Transverse colon (tissue), 4 donors: ENCODE measurements around the gene OR5M10. TPM values are rescaled to one million over a fixed set of nuclear protein-coding genes. Genes with fewer than 3 reads are reported as not detected.
"Not testable (repeated sequence)": the region's sequence is repeated elsewhere in the genome, so short reads cannot be mapped to it uniquely, and the experiment has no call there.

Experiments
- DNase-seq: peaks from one replicate; pipeline ENCODE4 v3.0.0-alpha.2; 2019
- H3K27ac ChIP-seq, 4 donors: fragments of 200-600 bp; sonication (generic); 2 replicates each; pipeline ENCODE4 v1.5.1; 2016 to 2018; ENCODE audit warnings: inconsistent platforms in 4 of 4
- H3K27me3 ChIP-seq: fragments of 200-600 bp; sonication (generic); 2 replicates; pipeline ENCODE4 v1.5.1; 2017; ENCODE audit warnings: inconsistent platforms
- H3K36me3 ChIP-seq, 4 donors: fragments of 200-600 bp; sonication (generic); 2 replicates each; pipeline ENCODE4 v1.5.1; 2017 to 2019; ENCODE audit warnings: inconsistent platforms in 4 of 4
- H3K4me1 ChIP-seq, 4 donors: fragments of 200-600 bp; sonication (generic); 2 replicates each; pipeline ENCODE4 v1.5.1; 2017 to 2020; ENCODE audit warnings: inconsistent platforms in 4 of 4
- H3K4me3 ChIP-seq, 4 donors: fragments of 200-600 bp; sonication (generic); 1 replicate in 1 of 4; 2 replicates in 3 of 4; pipeline versions ENCODE4 v1.5.1 to v1.6.1; 2017 to 2019; ENCODE audit warnings: inconsistent platforms in 4 of 4
- H3K9me3 ChIP-seq, 2 donors: fragments of 200-600 bp; sonication (generic); 2 replicates each; pipeline ENCODE4 v1.5.1; 2017 to 2019; ENCODE audit warnings: inconsistent platforms in 2 of 2
- EP300 ChIP-seq: sonication (generic); formaldehyde crosslinking; IDR thresholded peaks from one replicate; pipeline ENCODE4 v1.6.1; 2017; ENCODE audit warnings: antibody characterized with exemption, low read depth
- POLR2A ChIP-seq: fragments of 450-650 bp; IDR thresholded peaks from one replicate; pipeline ENCODE4 v1.6.1; 2016; ENCODE audit warnings: antibody characterized with exemption, mild to moderate bottlenecking, moderate library complexity
- POLR2AphosphoS5 ChIP-seq, 3 donors: sonication (generic); formaldehyde crosslinking; IDR thresholded peaks; one replicate each; pipeline ENCODE4 v1.6.1; 2016; ENCODE audit warnings: antibody characterized with exemption in 3 of 3
- WGBS, 2 donors: methylation state at CpG; one replicate each; pipeline ENCODE4 v1.1.5; 2018; ENCODE audit warnings: low coverage in 1 of 2; 5-methylcytosine and 5-hydroxymethylcytosine counted together
- in situ Hi-C, 4 donors: fragments of 200-750 bp; cut with MboI; loops; one replicate each; pipeline versions ENCODE4 v1.15.0 to v1.15.1; 2017; ENCODE audit warnings: low sequenced_read_pairs in 3 of 4, low pct_ligation_motif_present in 1 of 4, low pct_unique_long_range_greater_than_20kb in 1 of 4
- intact Hi-C: fragments of 100-400 bp; cut with DNase I; formaldehyde crosslinking; loops from one replicate; pipeline ENCODE4 v1.15.1; 2023; ENCODE audit warnings: low total_unique reads
- total RNA-seq, 4 donors: library from RNA; depleted of rRNA; stranded (reverse); fragments of >200 nt; gene quantifications; one replicate each; pipeline ENCODE4 v1.1.0, GENCODE V29; 2016
- TF ChIP-seq, protein P1 (sequence below), 5 experiments: fragments of 200-600 bp in 3 of 5; fragments of 450-650 bp in 2 of 5; sonication (generic) in 3 of 5; IDR thresholded peaks; 1 replicate in 2 of 5; 2 replicates in 3 of 5; pipeline ENCODE4 v1.5.1; 2016 to 2017; ENCODE audit warnings: antibody characterized with exemption in 5 of 5, inconsistent platforms in 3 of 5, mild to moderate bottlenecking in 2 of 5, moderate library complexity in 1 of 5

The OR5M10 gene
- total RNA-seq, 4 donors from 2014 or later = not detected

DNA sequence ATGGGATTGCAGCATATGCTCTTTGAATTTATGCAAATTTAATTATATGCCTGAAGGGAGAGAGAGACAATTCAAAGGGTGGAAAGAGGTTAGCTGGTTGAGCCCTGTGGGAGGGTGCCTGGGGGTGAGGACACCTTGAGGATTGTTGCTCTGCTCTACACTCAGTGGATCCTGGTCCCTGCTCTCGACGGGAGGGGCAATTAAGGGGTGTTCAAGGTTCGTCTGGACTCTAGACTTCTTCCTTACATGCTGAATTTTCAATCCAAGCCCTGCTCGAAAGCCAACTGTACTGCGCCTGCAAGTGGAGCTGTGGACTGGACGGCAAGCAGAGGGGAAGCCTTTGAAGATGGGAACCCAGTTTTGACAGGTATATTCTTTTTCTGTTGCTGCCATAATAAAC is 18.9 kb downstream of the OR5M10 start:
- H3K27ac ChIP-seq = no peak overlapping the region
- H3K4me1 ChIP-seq = no peaks in the 10 kb centered on the region
- 40 to 92% methylated on average over 4 to 6 of the region's 6 CpGs for WGBS, 2 donors
- H3K4me3 ChIP-seq = no peak overlapping the region
- H3K9me3 ChIP-seq = no peaks in the 10 kb centered on the region
- no peaks in the 10 kb centered on the region for H3K27me3 ChIP-seq
- TF ChIP-seq POLR2AphosphoS5 (IDR thresholded peaks at IDR 0.05) (no peak), EP300 (no peak), POLR2A (no peak)
- TF ChIP-seq, protein P1, sequence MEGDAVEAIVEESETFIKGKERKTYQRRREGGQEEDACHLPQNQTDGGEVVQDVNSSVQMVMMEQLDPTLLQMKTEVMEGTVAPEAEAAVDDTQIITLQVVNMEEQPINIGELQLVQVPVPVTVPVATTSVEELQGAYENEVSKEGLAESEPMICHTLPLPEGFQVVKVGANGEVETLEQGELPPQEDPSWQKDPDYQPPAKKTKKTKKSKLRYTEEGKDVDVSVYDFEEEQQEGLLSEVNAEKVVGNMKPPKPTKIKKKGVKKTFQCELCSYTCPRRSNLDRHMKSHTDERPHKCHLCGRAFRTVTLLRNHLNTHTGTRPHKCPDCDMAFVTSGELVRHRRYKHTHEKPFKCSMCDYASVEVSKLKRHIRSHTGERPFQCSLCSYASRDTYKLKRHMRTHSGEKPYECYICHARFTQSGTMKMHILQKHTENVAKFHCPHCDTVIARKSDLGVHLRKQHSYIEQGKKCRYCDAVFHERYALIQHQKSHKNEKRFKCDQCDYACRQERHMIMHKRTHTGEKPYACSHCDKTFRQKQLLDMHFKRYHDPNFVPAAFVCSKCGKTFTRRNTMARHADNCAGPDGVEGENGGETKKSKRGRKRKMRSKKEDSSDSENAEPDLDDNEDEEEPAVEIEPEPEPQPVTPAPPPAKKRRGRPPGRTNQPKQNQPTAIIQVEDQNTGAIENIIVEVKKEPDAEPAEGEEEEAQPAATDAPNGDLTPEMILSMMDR (IDR thresholded peaks at IDR 0.05) = no peak
- DNase-seq = peak; percentile 33
- H3K36me3 ChIP-seq = no peaks in the 10 kb centered on the region
- in situ Hi-C loops = no loop called here
- intact Hi-C loops = no loop called here

- WGBS, 2 donors = 89 to 97% methylated on average over 3 to 13 of the region's 13 CpGs
- H3K9me3 ChIP-seq, H3K36me3 ChIP-seq, intact Hi-C loops, H3K27me3 ChIP-seq, H3K27ac ChIP-seq, H3K4me3 ChIP-seq, H3K4me1 ChIP-seq, in situ Hi-C loops, DNase-seq: not testable (repeated sequence)
Observed at GRCh38 chr11:56554691-56555090, 22.8 kb downstream of the OR5M10 start.

DNA sequence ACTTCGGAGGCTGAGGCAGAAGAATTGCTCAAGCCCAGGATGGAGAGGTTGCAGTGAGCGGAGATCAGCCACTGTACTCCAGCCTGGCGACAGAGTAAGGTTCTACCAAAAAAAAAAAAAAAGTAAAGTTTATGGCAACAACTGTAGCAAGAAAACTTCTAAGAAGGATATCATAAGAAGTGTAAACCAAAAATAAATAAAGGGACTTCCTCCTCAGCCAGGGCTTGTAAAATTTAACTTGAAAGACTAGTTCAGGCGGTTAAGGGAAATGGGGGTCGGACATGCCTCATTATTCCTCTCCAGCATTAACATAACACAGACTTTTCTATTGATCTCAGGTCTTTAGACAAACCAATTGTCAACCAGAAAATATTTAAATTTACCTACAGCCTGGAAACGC is 32.0 kb downstream of the OR5M10 start:
- in situ Hi-C loops (no loop called here), intact Hi-C loops (no loop called here)
- H3K27me3 ChIP-seq = no peaks in the 10 kb centered on the region
- peak overlapping the region in 1 of 4 donors; percentile 40 for H3K27ac ChIP-seq
- H3K4me1 ChIP-seq = peaks cover 0 to 7% (median 0%) of the 10 kb centered on the region in 4 donors
- 65% methylated on average over 6 of the region's 6 CpGs; no CpG with 5 or more reads in 1 of the 2 donors for WGBS, 2 donors
- TF ChIP-seq POLR2AphosphoS5 (IDR thresholded peaks at IDR 0.05) (no peak), POLR2A (no peak)
- no peak overlapping the region for H3K4me3 ChIP-seq
- no peaks in the 10 kb centered on the region for H3K36me3 ChIP-seq
- H3K9me3 ChIP-seq = no peaks in the 10 kb centered on the region
- DNase-seq = no peak

- Histone ChIP-seq H3K27ac (no peak overlapping the region), H3K9me3 (no peaks in the 10 kb centered on the region), H3K4me3 (no peak overlapping the region), H3K36me3 (no peaks in the 10 kb centered on the region), H3K27me3 (no peaks in the 10 kb centered on the region), H3K4me1 (peaks cover 0 to 7% (median 0%) of the 10 kb centered on the region in 4 donors)
- in situ Hi-C loops (no loop called here), intact Hi-C loops (no loop called here)
- WGBS, 2 donors = 92 to 98% methylated on average over 1 of the region's 1 CpG
- TF ChIP-seq, protein P1 (IDR thresholded peaks at IDR 0.05) = no peak
- TF ChIP-seq EP300 (no peak), POLR2AphosphoS5 (IDR thresholded peaks at IDR 0.05) (no peak), POLR2A (no peak)
- DNase-seq = no peak
Observed at GRCh38 chr11:56543739-56544138, 33.8 kb downstream of the OR5M10 start.

- intact Hi-C loops = no loop called here
- in situ Hi-C loops = no loop called here
- Histone ChIP-seq H3K4me1 (peaks cover 0 to 7% (median 0%) of the 10 kb centered on the region in 4 donors), H3K36me3 (no peaks in the 10 kb centered on the region), H3K27me3 (no peaks in the 10 kb centered on the region), H3K9me3 (no peaks in the 10 kb centered on the region), H3K4me3 (no peak within 1 kb of the TSS), H3K27ac (no peak within 1 kb of the TSS)
- WGBS, 2 donors = 82 to 85% methylated on average over 2 of the region's 2 CpGs
- TF ChIP-seq, protein P1 (IDR thresholded peaks at IDR 0.05) = no peak
- TF ChIP-seq POLR2A (no peak), EP300 (no peak), POLR2AphosphoS5 (IDR thresholded peaks at IDR 0.05) (no peak)
- DNase-seq = no peak
Observed at GRCh38 chr11:56543157-56543556, 34.4 kb downstream of the OR5M10 start, which contains the start of gene OR5M11. TSS of gene OR5M11 (minus strand) at chr11:56543257. CDS start at chr11:56543257, 0 bp downstream.
